ENCODE measurements around the gene SNX4.

Gene SNX4

GRCh38 chr3:125470671-125471070, 49.3 kb downstream of the SNX4 start:
- no peak overlapping the region for H3K4me3 ChIP-seq (ENCODE audit: low read length)
- TF ChIP-seq, protein P1, sequence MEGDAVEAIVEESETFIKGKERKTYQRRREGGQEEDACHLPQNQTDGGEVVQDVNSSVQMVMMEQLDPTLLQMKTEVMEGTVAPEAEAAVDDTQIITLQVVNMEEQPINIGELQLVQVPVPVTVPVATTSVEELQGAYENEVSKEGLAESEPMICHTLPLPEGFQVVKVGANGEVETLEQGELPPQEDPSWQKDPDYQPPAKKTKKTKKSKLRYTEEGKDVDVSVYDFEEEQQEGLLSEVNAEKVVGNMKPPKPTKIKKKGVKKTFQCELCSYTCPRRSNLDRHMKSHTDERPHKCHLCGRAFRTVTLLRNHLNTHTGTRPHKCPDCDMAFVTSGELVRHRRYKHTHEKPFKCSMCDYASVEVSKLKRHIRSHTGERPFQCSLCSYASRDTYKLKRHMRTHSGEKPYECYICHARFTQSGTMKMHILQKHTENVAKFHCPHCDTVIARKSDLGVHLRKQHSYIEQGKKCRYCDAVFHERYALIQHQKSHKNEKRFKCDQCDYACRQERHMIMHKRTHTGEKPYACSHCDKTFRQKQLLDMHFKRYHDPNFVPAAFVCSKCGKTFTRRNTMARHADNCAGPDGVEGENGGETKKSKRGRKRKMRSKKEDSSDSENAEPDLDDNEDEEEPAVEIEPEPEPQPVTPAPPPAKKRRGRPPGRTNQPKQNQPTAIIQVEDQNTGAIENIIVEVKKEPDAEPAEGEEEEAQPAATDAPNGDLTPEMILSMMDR (conservative IDR thresholded peaks at IDR 0.05; ENCODE audit: low read depth, low read length), result no peak

DNA sequence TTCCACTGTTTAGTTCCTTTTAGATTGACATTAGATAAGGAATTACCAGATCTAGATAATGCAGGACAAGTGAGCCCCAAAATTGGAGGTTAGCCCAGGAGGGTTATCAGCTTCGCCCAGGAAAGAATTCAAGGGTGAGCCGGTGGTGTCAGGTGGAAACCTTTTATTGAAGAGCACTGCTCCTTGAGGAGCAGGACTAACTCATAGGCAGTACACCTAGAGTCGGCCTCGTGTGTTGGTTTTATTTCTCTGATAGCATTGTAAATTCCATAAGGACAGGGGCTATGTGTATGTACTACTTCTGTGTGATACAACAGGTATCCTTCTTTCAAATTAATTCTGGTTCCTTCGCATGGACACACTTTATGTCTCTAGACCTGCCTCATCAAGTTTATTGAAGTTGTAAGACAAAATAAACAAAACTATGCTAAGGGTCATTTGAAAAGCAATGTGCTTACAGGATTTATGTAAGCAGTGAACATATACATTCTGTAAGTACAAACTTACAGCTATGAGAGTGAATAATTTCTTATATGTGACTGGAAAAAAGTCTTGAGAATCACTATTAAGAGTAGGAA, 57.2 kb downstream of the SNX4 start:
- TF ChIP-seq, protein P1 (conservative IDR thresholded peaks at IDR 0.05; ENCODE audit: low read depth, low read length), result no peak
- DNase-seq (ENCODE audit: low read depth), result no peak

More at GRCh38 chr3:125470671-125471070, 49.3 kb downstream of the SNX4 start:
- DNase-seq (ENCODE audit: low read depth), result no peak

GRCh38 chr3:125461896-125462295, 58.1 kb downstream of the SNX4 start:
- DNase-seq (ENCODE audit: low read depth), result no peak
- TF ChIP-seq, protein P1 (conservative IDR thresholded peaks at IDR 0.05; ENCODE audit: low read depth, low read length), result no peak
- H3K4me3 ChIP-seq (ENCODE audit: low read length), result no peak overlapping the region

More for the DNA sequence above, 57.2 kb downstream of the SNX4 start:
- no peak overlapping the region for H3K4me3 ChIP-seq (ENCODE audit: low read length)

DNA sequence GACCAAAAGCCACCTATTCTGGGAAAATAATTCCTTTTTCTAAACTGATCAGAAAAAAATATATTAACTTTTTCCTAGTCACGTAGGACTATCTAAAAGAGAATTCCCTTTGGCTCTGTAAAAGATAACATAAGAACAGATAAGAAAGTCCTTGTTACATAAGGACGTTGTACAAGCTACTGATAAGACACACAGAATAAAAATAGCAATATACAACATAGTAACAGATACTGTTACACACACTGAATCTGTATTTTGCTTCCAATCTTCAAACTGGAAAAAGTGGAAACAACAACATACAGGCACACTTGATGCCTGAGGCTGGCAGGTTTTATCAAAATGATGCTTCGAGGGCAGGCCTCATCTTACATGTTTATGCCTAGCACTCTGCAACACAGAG, 59.8 kb downstream of the SNX4 start:
- no peak overlapping the region for H3K4me3 ChIP-seq (ENCODE audit: low read length)
- TF ChIP-seq, protein P1 (conservative IDR thresholded peaks at IDR 0.05; ENCODE audit: low read depth, low read length), result no peak
- DNase-seq (ENCODE audit: low read depth), result no peak

DNA sequence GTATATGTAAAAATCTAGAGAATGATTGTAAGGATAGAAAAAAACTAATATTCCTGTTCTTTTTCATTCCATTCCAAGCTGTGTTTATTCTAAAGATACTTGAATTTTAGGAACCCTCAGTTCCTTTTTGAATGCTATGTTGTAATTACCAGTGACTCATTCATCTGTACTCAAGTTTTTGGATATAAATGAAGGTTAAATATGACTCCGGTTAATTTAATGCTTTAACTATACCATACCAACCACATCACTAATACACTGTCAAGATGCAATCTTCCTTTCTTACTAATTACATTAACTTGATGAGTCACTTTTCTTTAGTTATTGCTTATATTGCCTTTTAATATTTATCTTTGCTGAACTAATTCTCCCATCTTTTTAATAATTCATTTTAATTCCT, 76.1 kb downstream of the SNX4 start:
- DNase-seq (ENCODE audit: low read depth), result no peak
- no peak overlapping the region for H3K4me3 ChIP-seq (ENCODE audit: low read length)
- TF ChIP-seq, protein P1 (conservative IDR thresholded peaks at IDR 0.05; ENCODE audit: low read depth, low read length), result no peak

- DNase-seq (ENCODE audit: low read depth), result no peak
- H3K4me3 ChIP-seq (ENCODE audit: low read length), result no peak overlapping the region
- TF ChIP-seq, protein P1 (conservative IDR thresholded peaks at IDR 0.05; ENCODE audit: low read depth, low read length), result no peak
Observed at GRCh38 chr3:125442506-125442905, 77.5 kb downstream of the SNX4 start.

DNA sequence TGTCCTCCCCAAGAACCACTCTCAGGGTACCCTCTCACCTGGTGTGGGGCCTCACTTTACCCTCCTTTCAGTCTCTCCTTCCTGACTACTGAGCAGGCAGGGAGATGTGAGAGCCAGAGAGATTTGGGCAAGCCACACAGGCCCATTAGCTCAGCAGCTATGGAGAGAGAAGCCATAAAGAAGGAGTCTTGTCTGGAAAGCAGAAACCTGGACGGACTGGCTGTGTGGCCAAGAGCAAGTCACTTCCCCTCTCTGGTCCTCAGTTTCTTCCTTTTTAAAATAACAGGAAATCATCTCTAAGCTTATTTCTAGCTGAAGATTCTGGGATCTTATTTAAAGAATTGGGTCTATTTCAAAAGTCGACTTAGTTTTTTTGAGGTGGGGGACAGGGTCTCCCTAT, 79.0 kb downstream of the SNX4 start:
- DNase-seq (ENCODE audit: low read depth), result no peak
- TF ChIP-seq, protein P1 (conservative IDR thresholded peaks at IDR 0.05; ENCODE audit: low read depth, low read length), result no peak
- H3K4me3 ChIP-seq (ENCODE audit: low read length), result no peak overlapping the region

All from retinal pigment epithelial cell (primary cell).